HG03378 (cell line): ENCODE measurements around the gene DLG2.
"Not testable (repeated sequence)": the region's sequence is repeated elsewhere in the genome, so short reads cannot be mapped to it uniquely, and the experiment has no call there.

ENCODE experiments used
- ATAC-seq: cut with Tn5 transposase; IDR thresholded peaks from one replicate; pipeline ENCODE4 v1.9.1; 2021; ENCODE audit warnings: mild to moderate bottlenecking, moderate library complexity; ENCODE audit not compliant: unreplicated experiment

The DLG2 gene

DNA sequence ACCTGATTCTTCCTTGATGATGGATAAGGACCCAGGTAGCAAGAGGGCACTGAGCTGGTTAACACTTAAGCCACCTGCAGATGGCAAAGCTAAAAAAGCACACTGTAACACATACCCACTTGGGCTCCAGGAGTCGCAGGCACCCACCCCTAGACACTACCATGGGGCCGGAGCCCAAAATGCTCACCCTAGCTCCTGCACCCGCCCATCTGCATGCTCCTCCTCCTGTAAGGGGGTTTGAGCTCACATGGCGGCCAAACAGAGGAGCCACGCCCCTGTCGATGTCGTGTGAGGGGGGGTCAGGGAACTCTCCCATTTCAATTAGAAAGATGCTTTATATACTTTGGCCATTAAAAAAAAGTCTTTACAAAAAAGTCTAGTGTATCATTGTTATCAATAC is 370.7 kb downstream of the DLG2 start:
- no peak for ATAC-seq

DNA sequence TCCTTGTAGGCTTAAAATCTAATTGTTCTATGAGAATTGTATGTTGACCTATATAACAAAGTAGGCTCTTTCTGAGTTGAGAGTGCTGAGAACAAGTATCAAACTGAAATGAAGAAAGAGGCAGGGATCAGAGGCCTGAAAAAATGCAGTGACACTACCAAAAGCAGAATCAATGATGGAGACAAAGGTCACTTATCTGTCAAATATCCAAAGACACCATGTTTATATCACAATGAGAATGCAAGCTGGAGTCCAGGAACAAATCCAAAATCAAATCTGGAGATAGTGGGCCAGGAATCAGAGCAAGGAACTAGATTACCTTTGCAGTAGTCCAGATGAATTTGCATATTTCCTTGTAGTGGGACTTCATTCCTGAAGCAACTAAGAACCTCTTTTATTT is 377.7 kb downstream of the DLG2 start:
- no peak for ATAC-seq

DNA sequence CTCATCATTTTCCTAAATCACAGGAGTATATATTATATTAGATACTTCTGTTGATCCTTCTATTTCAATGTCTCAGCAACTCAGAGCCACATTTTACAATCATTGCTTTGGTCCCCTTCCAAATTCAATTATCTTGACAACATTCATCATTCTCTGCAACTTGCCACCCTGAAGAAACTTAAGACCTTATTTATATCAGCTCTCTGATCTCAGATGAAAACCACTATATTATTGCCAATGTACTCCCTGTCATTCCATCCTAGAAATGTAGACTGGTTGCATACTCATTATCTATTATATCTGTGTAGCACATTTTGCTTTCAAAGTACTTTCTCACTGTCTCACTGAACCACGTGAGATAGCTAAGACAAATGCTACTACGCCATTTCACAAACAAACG is 379.3 kb downstream of the DLG2 start:
- ATAC-seq = no peak

DNA sequence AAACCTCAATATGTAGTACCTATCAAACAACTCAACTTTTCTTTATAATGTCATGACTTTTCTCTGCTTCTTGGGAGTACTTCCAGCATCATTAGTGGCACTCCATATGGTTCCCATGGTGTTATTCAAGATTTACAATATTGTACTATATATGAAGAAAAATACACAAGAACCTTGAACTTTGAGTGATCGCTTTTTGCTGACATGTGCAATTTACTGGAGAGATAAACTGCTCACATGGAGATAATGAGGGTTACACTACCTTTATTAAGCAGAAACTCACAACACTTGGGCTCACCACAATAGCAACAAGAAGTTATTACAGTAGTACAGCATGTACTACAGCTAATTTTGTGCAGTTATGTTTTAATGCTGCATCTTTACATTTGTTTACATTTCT is 388.2 kb downstream of the DLG2 start:
- no peak for ATAC-seq

GRCh38 chr11:85238038-85238437 is 389.1 kb downstream of the DLG2 start:
- ATAC-seq = not testable (repeated sequence)

- ATAC-seq = no peak
These were observed 390.9 kb downstream of the DLG2 start for GRCh38 chr11:85236211-85236610.

DNA sequence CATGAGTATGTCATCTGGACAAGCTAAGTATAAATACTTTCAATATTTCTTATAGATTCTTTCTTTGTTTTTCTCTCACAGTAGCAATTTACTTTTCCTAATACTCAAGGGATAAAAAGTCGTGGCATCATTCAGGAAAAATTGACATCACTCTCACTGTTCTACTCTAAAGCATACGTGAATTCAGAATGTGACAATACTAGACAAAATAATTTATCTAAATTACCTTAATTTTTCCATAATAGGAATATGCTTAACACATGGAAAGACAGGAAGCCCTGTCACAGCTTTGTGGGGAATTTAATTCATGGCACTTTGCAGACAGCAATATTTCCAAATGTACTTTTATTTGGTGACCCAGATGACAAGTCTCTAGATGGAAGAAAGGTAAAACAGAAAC is 394.6 kb downstream of the DLG2 start:
- no peak for ATAC-seq

DNA sequence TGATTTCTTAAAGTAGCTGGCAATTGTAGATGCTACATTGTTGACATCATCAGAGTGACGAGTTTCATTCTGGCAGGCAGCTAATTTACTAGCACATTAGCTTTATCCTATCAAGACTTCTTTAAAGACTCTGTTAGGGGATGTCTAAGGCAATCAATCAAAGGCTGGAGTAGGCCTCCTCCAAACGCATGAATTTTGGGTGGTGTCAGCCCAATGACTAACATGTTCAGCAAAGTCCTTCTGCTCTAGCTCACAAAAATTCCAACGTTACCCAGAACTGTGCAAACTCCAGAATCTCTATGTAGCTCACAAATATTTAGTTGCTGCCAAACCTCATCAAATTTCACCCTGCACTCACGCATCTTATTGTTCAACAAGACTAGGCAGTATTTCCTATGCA is 395.6 kb downstream of the DLG2 start:
- no peak for ATAC-seq

DNA sequence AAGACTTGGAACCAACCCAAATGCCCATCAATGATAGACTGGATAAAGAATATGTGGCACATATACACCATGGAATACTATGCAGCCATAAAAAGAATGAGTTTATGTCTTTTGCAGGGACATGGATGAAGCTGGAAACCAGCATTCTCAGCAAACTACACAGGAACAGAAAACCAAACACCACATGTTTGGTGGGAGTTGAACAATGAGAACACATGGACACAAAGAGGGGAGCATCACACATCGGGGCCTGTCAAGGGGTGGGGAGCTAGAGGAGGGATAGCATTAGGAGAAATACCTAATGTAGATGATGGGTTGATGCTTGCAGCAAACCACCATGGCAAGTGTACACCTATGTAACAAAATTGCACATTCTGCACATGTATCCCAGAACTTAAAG is 397.4 kb downstream of the DLG2 start:
- not testable (repeated sequence) for ATAC-seq

- no peak for ATAC-seq
These were observed 430.2 kb downstream of the DLG2 start for GRCh38 chr11:85196968-85197367.

- ATAC-seq = no peak
These were observed 431.2 kb downstream of the DLG2 start for GRCh38 chr11:85195934-85196333.

DNA sequence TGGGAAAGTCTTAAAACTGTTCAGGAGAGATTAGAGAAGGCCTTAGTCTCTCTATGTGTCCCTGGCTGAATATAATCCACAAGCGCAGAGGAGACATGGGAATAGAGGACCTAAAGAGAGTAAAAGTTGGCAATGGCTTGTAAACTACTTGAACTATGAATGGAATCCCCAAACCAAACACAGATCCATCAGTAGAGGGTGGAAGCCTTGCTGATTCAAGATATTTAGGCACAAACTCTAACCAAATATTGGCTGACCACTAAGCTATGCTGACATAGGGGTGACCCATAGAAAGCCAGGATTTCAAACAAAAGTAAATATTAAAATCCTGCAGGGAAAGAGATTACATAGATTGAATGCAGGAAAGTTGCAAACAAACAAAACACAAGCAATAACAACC is 439.2 kb downstream of the DLG2 start:
- no peak for ATAC-seq

- ATAC-seq = no peak
These were observed 442.4 kb downstream of the DLG2 start for GRCh38 chr11:85184721-85185120.

GRCh38 chr11:85182441-85183387 is 444.4 kb downstream of the DLG2 start:
- peak; percentile 82 for ATAC-seq

GRCh38 chr11:85180528-85180927 is 446.6 kb downstream of the DLG2 start:
- ATAC-seq = no peak

DNA sequence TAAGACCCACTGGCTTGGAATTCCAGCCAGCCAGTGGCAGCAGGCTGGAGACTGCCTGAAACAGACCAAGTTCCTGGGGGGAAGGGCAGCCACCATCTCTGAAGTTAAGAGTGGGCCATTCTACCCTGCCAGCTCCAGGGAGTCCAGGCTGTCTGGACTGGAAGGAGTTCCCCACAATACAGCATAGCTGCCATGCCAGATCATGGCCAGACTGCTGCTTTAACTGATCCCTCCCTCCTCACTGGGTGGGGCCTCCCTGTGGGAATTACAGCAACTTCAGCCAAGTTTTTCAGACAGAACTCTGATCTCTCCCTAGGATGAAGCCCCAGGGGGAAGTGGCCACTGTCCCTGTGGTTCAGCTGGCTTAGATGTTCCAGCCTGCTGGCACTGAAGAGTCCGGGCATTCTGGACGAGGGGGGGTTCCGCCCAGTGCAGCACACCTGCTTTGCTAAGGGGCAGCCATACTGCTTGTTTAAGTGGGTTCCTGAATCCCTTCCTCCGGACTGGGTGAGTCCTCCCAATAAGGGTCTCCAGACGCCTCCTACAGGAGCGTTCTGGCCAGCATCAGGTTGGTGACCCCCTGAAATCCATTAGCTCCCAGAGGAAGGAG is 455.4 kb downstream of the DLG2 start:
- ATAC-seq = no peak

DNA sequence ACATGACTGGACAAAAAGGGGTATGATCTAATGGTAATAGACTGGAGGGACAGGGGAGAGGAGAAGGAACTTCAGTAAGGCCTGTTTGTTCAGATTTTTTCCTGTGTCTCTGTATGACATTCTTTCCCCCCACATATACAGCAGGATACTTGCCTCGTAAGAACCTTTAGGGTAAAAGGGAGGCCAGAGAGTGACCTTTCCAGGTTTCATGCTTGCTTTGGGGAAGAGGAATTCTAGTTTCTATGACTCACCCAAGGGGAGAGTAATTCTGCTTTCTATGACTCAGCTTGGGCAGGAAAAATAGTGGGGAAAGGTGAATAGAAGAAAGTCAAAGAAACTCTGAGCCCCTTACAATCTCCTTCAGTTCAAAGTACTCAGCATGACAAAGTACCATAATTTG is 457.0 kb downstream of the DLG2 start:
- no peak for ATAC-seq

- no peak for ATAC-seq
These were observed 459.7 kb downstream of the DLG2 start for GRCh38 chr11:85167471-85167870.

DNA sequence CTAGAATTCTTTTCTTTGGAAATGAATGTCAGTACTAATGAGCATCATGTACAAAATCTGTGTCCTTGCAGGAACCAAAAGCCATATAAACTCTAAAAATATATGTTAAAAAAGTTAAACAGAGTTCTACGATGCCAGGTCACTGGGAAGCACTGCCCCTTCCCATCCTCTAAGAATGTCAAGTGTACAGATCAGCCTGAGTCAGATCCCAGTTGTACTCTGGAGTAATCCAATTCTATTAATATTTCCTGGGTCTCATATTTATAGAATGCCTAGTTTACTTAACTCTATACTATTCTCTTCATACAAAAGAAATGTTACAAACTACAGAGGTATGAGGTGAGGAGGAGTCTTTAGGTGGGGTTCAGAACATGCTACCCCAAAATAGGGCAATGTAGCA is 460.1 kb downstream of the DLG2 start:
- ATAC-seq = no peak

DNA sequence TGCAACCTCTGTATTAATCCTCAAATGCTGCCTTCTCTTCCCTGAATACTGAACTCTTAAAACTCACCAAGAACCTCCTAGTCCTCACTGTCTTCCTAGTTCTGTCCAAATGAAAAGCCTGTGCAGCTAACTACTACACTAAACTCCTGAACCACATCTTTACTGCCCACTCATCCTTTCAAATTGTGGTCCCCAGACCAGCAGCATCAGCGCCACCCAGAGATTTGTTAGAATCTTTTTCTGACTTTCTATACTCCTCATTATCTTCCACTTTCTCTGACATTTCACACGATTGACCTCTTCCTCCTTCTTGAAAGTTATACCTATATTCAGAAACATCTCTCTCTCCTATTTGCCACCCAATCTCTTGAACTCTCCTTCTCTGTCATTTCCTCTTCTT is 461.3 kb downstream of the DLG2 start:
- ATAC-seq = no peak

DNA sequence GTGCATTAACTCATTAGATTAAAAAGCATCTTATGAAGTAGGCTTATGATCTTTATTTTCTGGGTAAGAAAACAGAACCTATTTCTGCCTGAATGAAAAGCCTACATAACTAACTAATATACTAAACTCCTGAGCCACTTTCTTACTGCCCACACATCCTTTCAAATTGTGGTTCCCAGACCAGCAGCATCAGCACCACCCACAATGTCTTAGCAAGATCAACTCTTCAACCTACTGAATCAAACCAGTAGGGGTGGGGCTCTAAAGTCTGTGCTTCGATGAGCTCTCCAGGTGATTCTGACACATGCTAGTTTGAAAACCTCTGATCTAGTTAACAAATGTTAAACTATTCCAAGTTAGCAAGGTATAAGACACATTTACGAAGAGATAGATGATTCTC is 462.4 kb downstream of the DLG2 start:
- ATAC-seq = no peak

DNA sequence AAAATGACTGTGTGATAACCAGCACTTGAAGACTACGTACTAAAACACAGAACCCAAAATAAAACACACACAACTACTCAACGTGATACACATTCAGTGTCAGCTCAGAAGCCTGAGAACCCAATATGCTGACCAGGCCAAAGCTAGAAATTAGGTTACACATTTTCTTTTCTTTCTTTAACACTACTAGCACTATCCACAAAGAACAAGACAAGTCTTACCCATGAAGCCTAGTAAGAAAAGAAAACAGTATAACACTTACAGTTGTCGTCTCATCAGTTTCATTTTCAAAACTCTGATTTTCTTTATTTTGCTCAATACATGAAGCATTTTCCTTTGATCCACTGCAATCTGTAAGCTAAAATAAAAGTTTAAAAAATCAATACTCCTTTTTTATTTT is 472.9 kb downstream of the DLG2 start:
- no peak for ATAC-seq
